Esophagus squamous epithelium (tissue), 5 donors: ENCODE data around the gene DOC2B. TPM values are rescaled to one million over a fixed set of nuclear protein-coding genes. Genes with fewer than 3 reads are reported as not detected.
"Not testable (repeated sequence)": the region's sequence is repeated elsewhere in the genome, so short reads cannot be mapped to it uniquely, and the experiment has no call there.

Source experiments
- DNase-seq: peaks from one replicate; lab custom pipeline; 2025; lab: John Stamatoyannopoulos, UW
- H3K27ac ChIP-seq, 4 donors: fragments of 200-600 bp; sonication (generic); one replicate each; pipeline ENCODE4 v1.5.1; 2016 to 2019; ENCODE audit warnings: mild to moderate bottlenecking in 1 of 4
- H3K27me3 ChIP-seq, 4 donors: fragments of 200-600 bp; sonication (generic); 1 replicate in 3 of 4; 2 replicates in 1 of 4; pipeline versions ENCODE4 v1.5.1 to v1.6.0; 2017 to 2021; ENCODE audit warnings: antibody characterized with exemption in 1 of 4
- H3K36me3 ChIP-seq, 3 donors: fragments of 200-600 bp; sonication (generic); one replicate each; pipeline ENCODE4 v1.5.1; 2016 to 2019
- H3K4me1 ChIP-seq, 3 donors: fragments of 200-600 bp; sonication (generic); one replicate each; pipeline ENCODE4 v1.5.1; 2017 to 2019
- H3K4me3 ChIP-seq, 4 donors: fragments of 200-600 bp; sonication (generic); 1 replicate in 3 of 4; 2 replicates in 1 of 4; pipeline ENCODE4 v1.5.1; 2016 to 2019; ENCODE audit warnings: mild to moderate bottlenecking in 2 of 4, moderate library complexity in 1 of 4
- H3K9me3 ChIP-seq, 3 donors: fragments of 200-600 bp; sonication (generic); one replicate each; pipeline ENCODE4 v1.5.1; 2016 to 2019
- WGBS, 2 donors: methylation state at CpG; one replicate each; pipeline ENCODE4 v1.1.5; 2018; 5-methylcytosine and 5-hydroxymethylcytosine counted together
- intact Hi-C: fragments of 100-400 bp; cut with DNase I; formaldehyde crosslinking; loops from one replicate; pipeline ENCODE4 v1.15.0; 2022
- total RNA-seq, 4 donors: library from RNA; depleted of rRNA; stranded (reverse); fragments of >200 nt; gene quantifications; one replicate each; pipeline ENCODE4 v1.1.0, GENCODE V29; 2016
- TF ChIP-seq, protein P1 (sequence below), 6 experiments: fragments of 450-650 bp in 4 of 6; fragments of 200-600 bp in 2 of 6; sonication (generic) in 2 of 6; IDR thresholded peaks; one replicate each; pipeline ENCODE4 v1.5.1; 2016 to 2019; ENCODE audit warnings: antibody characterized with exemption in 6 of 6, mild to moderate bottlenecking in 4 of 6, moderate library complexity in 4 of 6
- donor health status: DM: yes; HTN: yes; CAD: no.

Gene DOC2B
- total RNA-seq, 4 donors from 2014 or later: 8.4 to 44.9 (median 26.2) TPM

DNA sequence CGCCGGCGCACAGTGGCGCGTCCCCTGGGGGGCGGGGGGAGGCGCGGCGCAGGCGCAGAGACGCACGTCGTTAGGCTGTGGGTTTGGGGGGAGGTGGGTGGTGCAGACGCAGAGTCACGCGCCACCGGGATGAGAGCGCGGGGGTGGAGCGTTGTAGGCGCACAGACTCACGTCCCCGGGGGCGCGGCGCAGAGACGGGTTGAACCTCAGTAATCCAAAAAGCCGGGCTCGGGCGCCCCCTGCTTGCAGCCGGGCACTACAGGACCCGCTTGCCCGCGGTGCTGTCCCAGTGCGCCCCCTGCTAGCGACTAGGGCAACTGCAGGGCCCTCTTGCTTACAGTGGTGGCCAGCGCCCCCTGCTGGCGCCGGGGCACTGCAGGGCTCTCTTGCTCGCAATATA, 47.5 kb downstream of the DOC2B start:
- intact Hi-C loops, H3K36me3 ChIP-seq, H3K27me3 ChIP-seq, H3K4me1 ChIP-seq, H3K27ac ChIP-seq, H3K4me3 ChIP-seq, H3K9me3 ChIP-seq, DNase-seq: not testable (repeated sequence)
- WGBS, 2 donors: no CpG with 5 or more reads among the region's 40 CpGs

DNA sequence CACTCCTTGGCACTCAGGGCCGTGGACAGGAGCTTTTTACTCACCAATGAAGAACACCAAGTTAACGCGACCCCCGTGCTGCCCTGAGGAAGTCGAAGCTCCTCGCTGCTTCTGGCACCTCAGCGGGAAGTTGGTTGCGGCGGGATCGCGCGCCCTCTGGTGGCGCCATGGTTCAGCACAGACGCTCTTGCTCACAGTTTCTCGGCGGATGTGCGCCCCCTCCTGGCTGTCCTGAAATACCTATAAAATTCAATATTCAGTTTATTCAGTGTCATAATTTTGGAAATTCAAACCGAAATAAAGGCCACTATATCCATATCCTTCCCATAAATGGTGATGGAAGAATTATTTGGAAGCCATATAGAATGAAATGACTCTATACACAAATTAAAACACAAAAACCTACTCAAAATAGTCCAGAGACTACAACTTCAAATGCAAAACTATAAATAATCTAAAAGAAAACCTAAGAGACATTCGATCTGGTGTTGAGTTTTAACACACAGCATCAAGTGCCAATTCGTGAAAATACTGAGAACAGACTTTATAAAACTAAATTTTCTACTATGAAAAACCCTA, 63.0 kb downstream of the DOC2B start:
- H3K27ac ChIP-seq, H3K4me3 ChIP-seq, H3K9me3 ChIP-seq, H3K27me3 ChIP-seq, DNase-seq, intact Hi-C loops, H3K36me3 ChIP-seq, H3K4me1 ChIP-seq: not testable (repeated sequence)
- TF ChIP-seq, protein P1, sequence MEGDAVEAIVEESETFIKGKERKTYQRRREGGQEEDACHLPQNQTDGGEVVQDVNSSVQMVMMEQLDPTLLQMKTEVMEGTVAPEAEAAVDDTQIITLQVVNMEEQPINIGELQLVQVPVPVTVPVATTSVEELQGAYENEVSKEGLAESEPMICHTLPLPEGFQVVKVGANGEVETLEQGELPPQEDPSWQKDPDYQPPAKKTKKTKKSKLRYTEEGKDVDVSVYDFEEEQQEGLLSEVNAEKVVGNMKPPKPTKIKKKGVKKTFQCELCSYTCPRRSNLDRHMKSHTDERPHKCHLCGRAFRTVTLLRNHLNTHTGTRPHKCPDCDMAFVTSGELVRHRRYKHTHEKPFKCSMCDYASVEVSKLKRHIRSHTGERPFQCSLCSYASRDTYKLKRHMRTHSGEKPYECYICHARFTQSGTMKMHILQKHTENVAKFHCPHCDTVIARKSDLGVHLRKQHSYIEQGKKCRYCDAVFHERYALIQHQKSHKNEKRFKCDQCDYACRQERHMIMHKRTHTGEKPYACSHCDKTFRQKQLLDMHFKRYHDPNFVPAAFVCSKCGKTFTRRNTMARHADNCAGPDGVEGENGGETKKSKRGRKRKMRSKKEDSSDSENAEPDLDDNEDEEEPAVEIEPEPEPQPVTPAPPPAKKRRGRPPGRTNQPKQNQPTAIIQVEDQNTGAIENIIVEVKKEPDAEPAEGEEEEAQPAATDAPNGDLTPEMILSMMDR (IDR thresholded peaks at IDR 0.05): peak in 1 of 6 experiments; percentile 12
- WGBS, 2 donors: 0 to 4% methylated on average over 3 of the region's 20 CpGs

DNA sequence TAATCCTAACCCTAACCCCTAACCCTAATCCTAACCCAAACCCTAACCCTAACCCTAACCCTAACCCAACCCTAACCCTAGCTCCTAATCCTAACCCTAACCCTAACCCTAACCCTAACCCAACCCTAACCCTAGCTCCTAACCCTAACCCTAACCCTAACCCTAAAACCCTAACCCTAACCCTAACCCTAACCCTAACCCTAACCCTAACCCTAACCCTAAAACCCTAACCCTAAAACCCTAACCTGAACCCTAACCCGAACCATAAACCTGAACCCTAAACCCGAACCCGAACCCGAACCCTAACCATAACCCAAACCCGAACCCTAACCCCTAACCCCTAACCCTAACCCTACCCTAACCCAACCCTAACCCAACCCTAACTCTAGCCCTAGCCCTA, 68.3 kb downstream of the DOC2B start:
- H3K9me3 ChIP-seq, H3K4me3 ChIP-seq, H3K27me3 ChIP-seq, DNase-seq, H3K4me1 ChIP-seq, intact Hi-C loops, H3K27ac ChIP-seq, H3K36me3 ChIP-seq: not testable (repeated sequence)
- no CpG with 5 or more reads among the region's 5 CpGs for WGBS, 2 donors

Other genes with a start within 250 kb of the DOC2B start
- gene SCGB1C2, start 44.1 kb downstream of the DOC2B start, total RNA-seq: not detected
- gene RPH3AL, start 171.2 kb upstream of the DOC2B start, total RNA-seq: 10 to 100 TPM in 1 of 4 donors, 1 to 10 TPM in 3; 5.2 to 18.3 (median 7.5) TPM